OCI-LY7 (cell line): ENCODE measurements around the gene MPZL2. TPM values are rescaled to one million over a fixed set of nuclear protein-coding genes. Genes with fewer than 3 reads are reported as not detected.

Experiments used
- BruUV-seq: library from RNA; stranded (reverse); fragments of 400-500 nt; replicated peaks from 2 replicates; lab custom pipeline; 2021; lab: Mats Ljungman, UMichigan
- CTCF ChIA-PET: fragments of 300-600 bp; sonication (Branson Sonifier 250); formaldehyde crosslinking; loops from one replicate; lab custom pipeline; 2022; ENCODE audit warnings: antibody characterized with exemption; ENCODE audit not compliant: unreplicated experiment; lab: Charles Lee
- POLR2A ChIA-PET: fragments of 300-600 bp; sonication (Branson Sonifier 250); formaldehyde crosslinking; loops from one replicate; lab custom pipeline; 2022; ENCODE audit warnings: antibody characterized with exemption; lab: Charles Lee
- DNase-seq: peaks from one replicate; pipeline ENCODE4 v3.0.0-alpha.2; 2015; ENCODE audit warnings: low spot score
- H2AFZ ChIP-seq: fragments of 200-600 bp; sonication (generic), shearing (Covaris generic); 2 replicates; pipeline ENCODE4 v1.6.1; 2014; ENCODE audit warnings: mild to moderate bottlenecking, antibody characterized with exemption, low read length, moderate library complexity
- H3K27ac ChIP-seq: fragments of 200-600 bp; sonication (generic); 2 replicates; pipeline ENCODE4 v1.5.1; 2014; ENCODE audit warnings: mixed run types, low read depth, mild to moderate bottlenecking, moderate library complexity, low read length, inconsistent platforms; ENCODE audit not compliant: poor library complexity, severe bottlenecking
- H3K36me3 ChIP-seq: fragments of 200-600 bp; sonication (generic); 2 replicates; pipeline ENCODE4 v1.6.1; 2014; ENCODE audit warnings: mild to moderate bottlenecking, antibody characterized with exemption, low read length, moderate library complexity, mixed read lengths; ENCODE audit not compliant: insufficient read depth
- H3K4me1 ChIP-seq: fragments of 200-600 bp; sonication (generic); 2 replicates; pipeline ENCODE4 v1.5.1; 2014; ENCODE audit warnings: mild to moderate bottlenecking, low read length; ENCODE audit not compliant: insufficient read depth, poor library complexity, severe bottlenecking
- H3K4me2 ChIP-seq: fragments of 200-600 bp; sonication (generic); 2 replicates; pipeline ENCODE4 v1.6.1; 2014; ENCODE audit warnings: mild to moderate bottlenecking, low read length
- H3K4me3 ChIP-seq: fragments of 200-600 bp; sonication (generic); 2 replicates; pipeline ENCODE4 v1.5.1; 2014; ENCODE audit warnings: mild to moderate bottlenecking, low read depth, low read length; ENCODE audit not compliant: poor library complexity, severe bottlenecking
- H3K79me2 ChIP-seq: fragments of 200-600 bp; sonication (generic); 2 replicates; pipeline ENCODE4 v1.6.1; 2016; ENCODE audit warnings: low read depth, mild to moderate bottlenecking, low read length, moderate library complexity, mixed read lengths; ENCODE audit not compliant: insufficient read depth
- H3K9me2 ChIP-seq: fragments of 200-600 bp; sonication (generic); 2 replicates; pipeline ENCODE4 v1.6.1; 2016; ENCODE audit warnings: mild to moderate bottlenecking, low read length, mixed read lengths; ENCODE audit not compliant: insufficient read depth
- H3K9me3 ChIP-seq: fragments of 200-600 bp; sonication (generic); 2 replicates; pipeline ENCODE4 v1.6.1; 2014; ENCODE audit warnings: mild to moderate bottlenecking, mixed run types, low read length, mixed read lengths
- H4K20me1 ChIP-seq: fragments of 200-600 bp; sonication (generic); 2 replicates; pipeline ENCODE4 v1.6.1; 2014; ENCODE audit warnings: mild to moderate bottlenecking, antibody characterized with exemption, low read length, moderate library complexity, mixed read lengths; ENCODE audit not compliant: insufficient read depth
- CTCF ChIP-seq: fragments of 200-600 bp; sonication (generic); conservative IDR thresholded peaks from 2 replicates; pipeline ENCODE4 v1.5.1; 2014; ENCODE audit warnings: mild to moderate bottlenecking, antibody characterized with exemption, low read length, moderate library complexity, mixed read lengths
- EZH2phosphoT487 ChIP-seq: fragments of 200-600 bp; sonication (generic); IDR thresholded peaks from 2 replicates; pipeline ENCODE4 v1.6.1; 2018; ENCODE audit warnings: low read depth, borderline replicate concordance, mild to moderate bottlenecking, mixed run types, antibody characterized with exemption, low read length, moderate library complexity, mixed read lengths
- intact Hi-C: fragments of 100-400 bp; cut with micrococcal nuclease; formaldehyde crosslinking; loops from one replicate; pipeline ENCODE4 v1.10.0; 2022; ENCODE audit not compliant: unreplicated experiment
- total RNA-seq, 2 experiments: library from RNA; depleted of rRNA in 1 of 2; stranded (reverse); fragments of >200 nt in 1 of 2; shearing (Covaris generic) in 1 of 2; gene quantifications; 2 replicates each; pipeline ENCODE4 v1.2.3, GENCODE V29; 2014 to 2022

Gene MPZL2
- total RNA-seq, 2 experiments from 2014 or later: not detected

DNA sequence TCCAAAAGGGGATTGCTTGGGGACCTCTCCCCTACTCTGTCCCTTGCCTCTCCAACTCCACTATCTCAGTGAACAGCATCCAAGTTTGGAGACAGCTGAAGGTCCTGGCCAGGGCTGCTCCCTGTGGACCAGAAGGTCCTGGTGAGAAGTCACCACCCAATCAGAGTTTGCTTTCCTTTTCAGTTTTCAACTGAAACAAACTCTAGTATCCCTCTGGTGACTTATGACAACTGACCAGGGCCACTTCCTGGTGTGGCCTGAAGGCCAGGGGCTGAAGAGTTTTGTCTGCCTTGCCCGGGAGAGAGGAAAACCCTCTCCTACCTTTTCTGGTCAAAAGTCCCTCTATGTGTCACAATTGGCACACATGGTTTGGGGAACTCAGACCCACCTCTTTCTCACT, 44.4 kb downstream of the MPZL2 start:
- ChIA-PET CTCF (no interaction called here), POLR2A (no interaction called here)
- Histone ChIP-seq H3K9me2 (no peaks in the 10 kb centered on the region), H4K20me1 (no peaks in the 10 kb centered on the region), H3K36me3 (no peaks in the 10 kb centered on the region), H3K27ac (no peak overlapping the region), H3K79me2 (no peaks in the 10 kb centered on the region), H3K4me2 (no peak overlapping the region), H3K4me3 (no peak overlapping the region), H3K4me1 (peaks cover 29% of the 10 kb centered on the region), H3K9me3 (no peaks in the 10 kb centered on the region), H2AFZ (no peak overlapping the region)
- no peak for DNase-seq
- no peak for TF ChIP-seq EZH2phosphoT487
- no peak for TF ChIP-seq CTCF
- intact Hi-C loops: no loop called here
- BruUV-seq: no TSS peak

- CTCF ChIA-PET: no interaction called here
- Histone ChIP-seq H3K79me2 (no peaks in the 10 kb centered on the region), H3K9me3 (no peaks in the 10 kb centered on the region), H3K9me2 (no peaks in the 10 kb centered on the region), H3K4me1 (peaks cover 31% of the 10 kb centered on the region), H4K20me1 (no peaks in the 10 kb centered on the region), H3K36me3 (no peaks in the 10 kb centered on the region), H3K4me3 (no peak overlapping the region), H3K27ac (no peak overlapping the region), H2AFZ (no peak overlapping the region), H3K4me2 (no peak overlapping the region)
- no peak for DNase-seq
- BruUV-seq: no TSS peak
- intact Hi-C loops: no loop called here
- TF ChIP-seq CTCF (no peak), EZH2phosphoT487 (no peak)
- POLR2A ChIA-PET: no interaction called here
Measured at GRCh38 chr11:118219244-118219643, 44.9 kb downstream of the MPZL2 start.

GRCh38 chr11:118217575-118217974, 46.5 kb downstream of the MPZL2 start:
- H3K4me2 ChIP-seq: no peak overlapping the region
- POLR2A ChIA-PET: interaction anchor here (0.5 kb wide), 1 partner anchor 785 kb away, joined by 4 read pairs; no protein-coding TSS in a partner anchor
- H3K27ac ChIP-seq: no peak overlapping the region
- H3K9me3 ChIP-seq: no peaks in the 10 kb centered on the region
- BruUV-seq: no TSS peak
- H3K4me1 ChIP-seq: peaks cover 45% of the 10 kb centered on the region
- no peak for TF ChIP-seq CTCF
- no peak for TF ChIP-seq EZH2phosphoT487
- CTCF ChIA-PET: no interaction called here
- no peaks in the 10 kb centered on the region for H4K20me1 ChIP-seq
- DNase-seq: no peak
- H2AFZ ChIP-seq: peak overlapping the region; percentile 37
- intact Hi-C loops: no loop called here
- no peaks in the 10 kb centered on the region for H3K9me2 ChIP-seq
- no peak overlapping the region for H3K4me3 ChIP-seq
- H3K79me2 ChIP-seq: no peaks in the 10 kb centered on the region
- H3K36me3 ChIP-seq: no peaks in the 10 kb centered on the region
